Measurements from ENCODE around the gene ZDHHC12. TPM values are rescaled to one million over a fixed set of nuclear protein-coding genes. Genes with fewer than 3 reads are reported as not detected.
A peak's percentile ranks its signal among the peaks of the same experiment; 100 is the strongest.

ZDHHC12 gene
- total RNA-seq, 6 experiments from 2014 or later, result 48.1 to 54.6 (median 53.1) TPM

GRCh38 chr9:128724744-128725211, 851 bp upstream of the ZDHHC12 start:
- Mint-ChIP-seq H3K4me1 (ENCODE audit: low read depth) (peaks cover 17% of the 10 kb centered on the region), H3K27me3 (ENCODE audit: insufficient read depth) (peaks cover 10% of the 10 kb centered on the region), H3K9me3 (no peaks in the 10 kb centered on the region; the same call in 1 of the 2 replicates), H3K4me3 (peak overlapping the region; percentile 95), H3K36me3 (ENCODE audit: low read depth) (no peaks in the 10 kb centered on the region), H3K27ac (peak overlapping the region; percentile 61)
- TF ChIP-seq CTCF (IDR thresholded peaks at IDR 0.05), result no peak
- peak; percentile 83 for DNase-seq

GRCh38 chr9:128723352-128723865, 518 bp downstream of the ZDHHC12 start:
- Mint-ChIP-seq H3K4me3 (peak overlapping the region; percentile 95), H3K9me3 (no peaks in the 10 kb centered on the region; the same call in 1 of the 2 replicates), H3K36me3 (ENCODE audit: low read depth) (no peaks in the 10 kb centered on the region), H3K27me3 (ENCODE audit: insufficient read depth) (peaks cover 10% of the 10 kb centered on the region), H3K27ac (peak overlapping the region; percentile 81), H3K4me1 (ENCODE audit: low read depth) (peaks cover 17% of the 10 kb centered on the region)
- DNase-seq, result no peak
- no peak for TF ChIP-seq CTCF (IDR thresholded peaks at IDR 0.05)

- peak overlapping the region; percentile 25 for H3K27ac Mint-ChIP-seq
- H3K4me3 Mint-ChIP-seq, result peak overlapping the region; percentile 95
- H3K9me3 Mint-ChIP-seq, result no peaks in the 10 kb centered on the region; the same call in 1 of the 2 replicates
- peaks cover 10% of the 10 kb centered on the region for H3K27me3 Mint-ChIP-seq (ENCODE audit: insufficient read depth)
- DNase-seq, result no peak
- TF ChIP-seq CTCF (IDR thresholded peaks at IDR 0.05), result no peak
- H3K4me1 Mint-ChIP-seq (ENCODE audit: low read depth), result peaks cover 17% of the 10 kb centered on the region
- no peaks in the 10 kb centered on the region for H3K36me3 Mint-ChIP-seq (ENCODE audit: low read depth)
These were observed 1.3 kb downstream of the ZDHHC12 start for GRCh38 chr9:128722380-128723351.

GRCh38 chr9:128721487-128722010, 2.4 kb downstream of the ZDHHC12 start:
- TF ChIP-seq CTCF (IDR thresholded peaks at IDR 0.05), result no peak
- Mint-ChIP-seq H3K4me3 (no peak overlapping the region), H3K27me3 (ENCODE audit: insufficient read depth) (peaks cover 10% of the 10 kb centered on the region), H3K4me1 (ENCODE audit: low read depth) (peaks cover 17% of the 10 kb centered on the region), H3K36me3 (ENCODE audit: low read depth) (no peaks in the 10 kb centered on the region), H3K9me3 (no peaks in the 10 kb centered on the region; the same call in 1 of the 2 replicates), H3K27ac (no peak overlapping the region)
- DNase-seq, result no peak

- Mint-ChIP-seq H3K9me3 (no peaks in the 10 kb centered on the region; the same call in 1 of the 2 replicates), H3K36me3 (ENCODE audit: low read depth) (no peaks in the 10 kb centered on the region), H3K4me1 (ENCODE audit: low read depth) (peaks cover 17% of the 10 kb centered on the region), H3K27ac (no peak overlapping the region), H3K4me3 (no peak overlapping the region), H3K27me3 (ENCODE audit: insufficient read depth) (peaks cover 10% of the 10 kb centered on the region)
- TF ChIP-seq CTCF (IDR thresholded peaks at IDR 0.05), result no peak
- DNase-seq, result no peak
These were observed 3.0 kb downstream of the ZDHHC12 start for GRCh38 chr9:128720841-128721486.

Measured in HFFc6 (cell line).